ENCODE data around the gene CBX2. TPM values are rescaled to one million over a fixed set of nuclear protein-coding genes. Genes with fewer than 3 reads are reported as not detected.

Gene CBX2
- polyA plus RNA-seq, 3 donors from 2014 or later: 0.33 TPM; not detected in 2

DNA sequence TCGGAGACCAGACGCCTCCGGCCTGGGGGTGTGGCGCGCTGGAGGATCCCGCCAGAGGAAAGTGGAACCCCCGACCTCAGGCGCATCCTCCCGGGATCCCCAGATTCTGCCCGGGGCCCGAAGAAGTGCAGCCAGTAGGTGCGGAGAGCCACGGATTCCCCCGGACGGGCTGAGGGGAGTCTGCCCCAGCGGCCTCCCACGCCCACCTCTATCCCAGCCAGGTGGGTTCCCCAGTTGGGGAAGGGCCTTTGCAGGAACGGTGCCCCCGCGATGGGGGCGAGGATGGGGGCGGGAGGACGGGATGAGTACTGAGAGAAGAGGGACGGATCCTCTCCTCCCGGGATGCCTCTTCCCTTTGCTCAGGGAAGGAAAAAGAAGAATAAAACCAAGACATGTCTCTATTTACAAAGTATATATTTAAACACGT, 13.8 kb downstream of the CBX2 start:
- peaks cover 0 to 4% (median 0%) of the 10 kb centered on the region in 6 donors for H3K9me3 Mint-ChIP-seq
- no peak overlapping the region for H3K27ac Mint-ChIP-seq
- H3K4me3 Mint-ChIP-seq: no peak overlapping the region
- peaks cover 0 to 3% (median 3%) of the 10 kb centered on the region in 3 donors for H3K36me3 Mint-ChIP-seq
- peaks cover 24 to 57% (median 32%) of the 10 kb centered on the region in 3 donors for H3K27me3 Mint-ChIP-seq (ENCODE audit: low read depth in 3 of 3)
- no peak for DNase-seq
- H3K4me1 Mint-ChIP-seq: peaks cover 8 to 12% of the 10 kb centered on the region in 2 donors

GRCh38 chr17:79792341-79792871, 14.5 kb downstream of the CBX2 start:
- Mint-ChIP-seq H3K4me1 (peaks cover 8 to 12% of the 10 kb centered on the region in 2 donors), H3K9me3 (peaks cover 0 to 4% (median 0%) of the 10 kb centered on the region in 6 donors), H3K36me3 (peaks cover 0 to 3% (median 3%) of the 10 kb centered on the region in 3 donors), H3K27ac (peak overlapping the region in 2 of 6 donors; percentile 16 to 30), H3K27me3 (ENCODE audit: low read depth in 3 of 3) (peaks cover 29 to 60% (median 35%) of the 10 kb centered on the region in 3 donors), H3K4me3 (peak overlapping the region in 1 of 5 donors; percentile 30)
- no peak for DNase-seq

- Mint-ChIP-seq H3K4me3 (no peak overlapping the region), H3K27ac (peak overlapping the region in 1 of 6 donors; percentile 45), H3K36me3 (peaks cover 0 to 3% (median 3%) of the 10 kb centered on the region in 3 donors)
Observed at GRCh38 chr17:79792984-79793923, 15.3 kb downstream of the CBX2 start.

GRCh38 chr17:79793924-79794304, 16.0 kb downstream of the CBX2 start:
- Mint-ChIP-seq H3K9me3 (peaks cover 0 to 2% (median 0%) of the 10 kb centered on the region in 6 donors), H3K36me3 (peaks cover 0 to 3% (median 3%) of the 10 kb centered on the region in 3 donors), H3K27ac (peak overlapping the region in 1 of 6 donors; percentile 45), H3K4me1 (peaks cover 16 to 18% of the 10 kb centered on the region in 2 donors), H3K4me3 (no peak overlapping the region), H3K27me3 (ENCODE audit: low read depth in 3 of 3) (peaks cover 28 to 54% (median 35%) of the 10 kb centered on the region in 3 donors)
- DNase-seq: no peak

More at GRCh38 chr17:79792984-79793923, 15.3 kb downstream of the CBX2 start:
- Mint-ChIP-seq H3K4me1 (peaks cover 10 to 12% of the 10 kb centered on the region in 2 donors), H3K27me3 (ENCODE audit: low read depth in 3 of 3) (peaks cover 28 to 54% (median 30%) of the 10 kb centered on the region in 3 donors), H3K9me3 (peaks cover 0 to 4% (median 0%) of the 10 kb centered on the region in 6 donors)
- DNase-seq: no peak

GRCh38 chr17:79794659-79795511, 16.9 kb downstream of the CBX2 start:
- H3K9me3 Mint-ChIP-seq: peaks cover 0 to 4% (median 0%) of the 10 kb centered on the region in 6 donors
- peaks cover 35 to 58% (median 38%) of the 10 kb centered on the region in 3 donors for H3K27me3 Mint-ChIP-seq (ENCODE audit: low read depth in 3 of 3)
- no peak overlapping the region for H3K4me3 Mint-ChIP-seq
- peaks cover 20 to 26% of the 10 kb centered on the region in 2 donors for H3K4me1 Mint-ChIP-seq
- no peak overlapping the region for H3K27ac Mint-ChIP-seq
- DNase-seq: no peak
- H3K36me3 Mint-ChIP-seq: peaks cover 0 to 3% (median 3%) of the 10 kb centered on the region in 3 donors

DNA sequence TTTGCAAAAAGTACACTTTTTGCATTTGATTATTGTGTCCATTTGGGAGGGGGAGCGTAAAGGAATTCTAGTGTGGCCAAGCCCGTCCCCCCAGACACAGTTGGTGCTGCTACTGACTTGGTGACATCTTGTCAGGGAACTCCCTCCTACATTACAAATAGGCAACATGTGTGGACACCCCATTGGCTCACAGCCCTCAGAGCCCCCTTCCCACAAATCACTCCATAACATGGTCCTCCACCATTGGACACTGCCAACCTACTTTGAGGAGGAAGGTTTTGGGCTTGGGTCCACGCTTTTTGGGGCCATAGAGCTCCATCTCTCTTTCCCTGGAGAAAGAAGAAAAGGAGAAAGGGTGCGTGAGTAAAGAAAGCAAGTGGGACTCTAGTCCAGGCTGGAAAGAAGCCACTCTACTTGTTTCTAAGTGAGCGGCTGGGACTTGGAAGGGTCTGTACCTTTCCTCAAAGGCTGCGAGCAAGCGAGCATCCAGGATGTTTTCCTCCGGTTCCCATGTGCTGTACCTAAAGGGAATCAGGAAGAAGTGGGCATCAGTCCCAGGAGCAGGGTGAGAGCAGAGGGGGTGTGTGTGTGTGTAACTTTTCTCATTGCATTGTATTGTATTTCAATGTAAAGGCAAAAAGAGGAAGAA, 18.0 kb downstream of the CBX2 start:
- Mint-ChIP-seq H3K4me3 (peak overlapping the region; percentile 86 to 90 (median 90)), H3K36me3 (peaks cover 0 to 6% (median 3%) of the 10 kb centered on the region in 3 donors), H3K27me3 (ENCODE audit: low read depth in 3 of 3) (peaks cover 40 to 61% (median 46%) of the 10 kb centered on the region in 3 donors), H3K27ac (peak overlapping the region in 4 of 6 donors; percentile 22 to 86 (median 54)), H3K9me3 (peaks cover 0 to 4% (median 0%) of the 10 kb centered on the region in 6 donors), H3K4me1 (peaks cover 29 to 35% of the 10 kb centered on the region in 2 donors)
- no peak for DNase-seq

DNA sequence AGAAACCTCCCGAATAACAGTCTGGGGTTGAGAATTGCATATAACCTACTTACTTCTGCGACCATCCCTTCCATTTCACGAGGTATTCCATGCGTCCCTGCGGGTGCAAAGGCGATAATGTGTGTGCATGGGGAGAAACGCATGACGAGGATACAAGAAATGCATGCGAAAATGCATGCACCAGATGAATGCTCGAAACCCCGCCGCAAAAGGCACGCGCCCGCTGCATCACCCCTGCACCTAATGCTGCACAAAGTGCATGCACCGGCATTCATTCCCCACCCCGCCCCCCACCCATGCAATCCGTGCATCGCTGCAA, 18.5 kb downstream of the CBX2 start:
- Mint-ChIP-seq H3K36me3 (peaks cover 0 to 6% (median 3%) of the 10 kb centered on the region in 3 donors), H3K4me3 (peak overlapping the region; percentile 86 to 90 (median 90)), H3K4me1 (peaks cover 27 to 36% of the 10 kb centered on the region in 2 donors), H3K27me3 (ENCODE audit: low read depth in 3 of 3) (peaks cover 38 to 60% (median 43%) of the 10 kb centered on the region in 3 donors), H3K27ac (peak overlapping the region in 4 of 6 donors; percentile 22 to 86 (median 54)), H3K9me3 (peaks cover 0 to 4% (median 0%) of the 10 kb centered on the region in 6 donors)
- DNase-seq: no peak

DNA sequence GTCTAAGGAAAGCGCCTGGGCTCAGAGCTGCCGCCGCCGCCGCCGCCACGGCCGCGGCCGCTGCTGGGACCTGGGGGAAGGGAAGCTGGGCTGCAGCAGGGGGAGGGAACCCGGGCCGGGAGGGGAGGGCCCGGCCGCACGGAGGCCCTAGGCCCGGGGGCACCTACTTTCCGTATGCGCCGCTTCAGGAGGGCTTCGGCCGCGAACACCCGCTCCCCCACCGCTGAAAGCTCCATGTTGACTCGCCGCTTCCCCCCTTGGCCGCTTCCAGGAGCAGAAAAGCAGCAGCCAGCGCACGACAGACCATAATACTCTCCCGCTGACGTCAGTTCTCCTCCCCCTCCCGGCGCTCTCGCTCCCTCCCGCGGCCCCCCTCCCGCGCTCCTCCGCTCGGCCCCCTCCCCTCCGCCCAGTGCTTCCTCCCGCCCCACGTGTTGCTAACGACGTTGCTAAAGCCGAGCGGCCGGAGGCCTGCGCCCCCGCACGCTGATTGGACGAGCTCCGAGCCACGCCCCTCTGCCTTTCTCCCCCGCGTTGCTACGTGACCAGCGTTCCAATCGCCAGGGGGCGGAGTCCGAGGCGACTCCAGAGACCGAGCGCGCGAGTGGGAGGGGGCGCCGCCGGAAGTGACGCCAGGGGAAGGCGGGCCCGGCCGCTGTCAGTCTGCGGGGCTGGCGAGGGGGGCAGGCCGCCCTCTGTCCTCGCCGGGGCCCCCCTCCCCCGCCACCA, 19.0 kb downstream of the CBX2 start, which contains the start of gene CBX8:
Gene CBX8, minus strand, starts transcription at position 315 of the 729 bp plus-strand sequence. Its CDS starts 79 bp downstream, at position 236.
- H3K36me3 Mint-ChIP-seq: peaks cover 0 to 6% (median 3%) of the 10 kb centered on the region in 3 donors
- H3K4me3 Mint-ChIP-seq: peak within 1 kb of the TSS; percentile 86 to 90 (median 90)
- H3K27me3 Mint-ChIP-seq (ENCODE audit: low read depth in 3 of 3): peaks cover 42 to 61% (median 45%) of the 10 kb centered on the region in 3 donors
- peaks cover 0 to 5% (median 0%) of the 10 kb centered on the region in 6 donors for H3K9me3 Mint-ChIP-seq
- H3K4me1 Mint-ChIP-seq: peaks cover 28 to 42% of the 10 kb centered on the region in 2 donors
- H3K27ac Mint-ChIP-seq: peak within 1 kb of the TSS; percentile 43 to 89 (median 85)
- peak; percentile 99 for DNase-seq

GRCh38 chr17:79797492-79798298, 19.7 kb downstream of the CBX2 start:
- peaks cover 42 to 61% (median 45%) of the 10 kb centered on the region in 3 donors for H3K27me3 Mint-ChIP-seq (ENCODE audit: low read depth in 3 of 3)
- H3K4me3 Mint-ChIP-seq: peak overlapping the region in 1 of 5 donors; percentile 88
- peaks cover 0 to 6% (median 0%) of the 10 kb centered on the region in 6 donors for H3K9me3 Mint-ChIP-seq
- H3K4me1 Mint-ChIP-seq: peaks cover 31 to 48% of the 10 kb centered on the region in 2 donors
- peaks cover 0 to 6% (median 3%) of the 10 kb centered on the region in 3 donors for H3K36me3 Mint-ChIP-seq
- peak overlapping the region in 1 of 6 donors; percentile 86 for H3K27ac Mint-ChIP-seq
- DNase-seq: peak in 1 of 3 donors; percentile 29

- peak in 1 of 3 donors; percentile 33 for DNase-seq
Observed at GRCh38 chr17:79798299-79799173, 20.6 kb downstream of the CBX2 start.

More at GRCh38 chr17:79798299-79799173, 20.6 kb downstream of the CBX2 start:
- Mint-ChIP-seq H3K4me1 (peaks cover 32 to 48% of the 10 kb centered on the region in 2 donors), H3K36me3 (peaks cover 0 to 6% (median 3%) of the 10 kb centered on the region in 3 donors), H3K4me3 (peak overlapping the region; percentile 66 to 74 (median 68)), H3K9me3 (peaks cover 0 to 6% (median 0%) of the 10 kb centered on the region in 6 donors), H3K27me3 (ENCODE audit: low read depth in 3 of 3) (peaks cover 48 to 65% (median 52%) of the 10 kb centered on the region in 3 donors), H3K27ac (peak overlapping the region in 3 of 6 donors; percentile 53 to 71 (median 69))

All from immature natural killer cell (primary cell).